Camera-type eye (tissue), 1 donor: ENCODE data around the gene CDKN2C. TPM values are rescaled to one million over a fixed set of nuclear protein-coding genes. Genes with fewer than 3 reads are reported as not detected.

Experiments
- total RNA-seq: library from RNA; depleted of rRNA; stranded (reverse); fragments of >200 nt; gene quantifications from one replicate; pipeline ENCODE4 v1.2.3, GENCODE V29; 2014

CDKN2C gene
- total RNA-seq, result 19.9 TPM

DNA sequence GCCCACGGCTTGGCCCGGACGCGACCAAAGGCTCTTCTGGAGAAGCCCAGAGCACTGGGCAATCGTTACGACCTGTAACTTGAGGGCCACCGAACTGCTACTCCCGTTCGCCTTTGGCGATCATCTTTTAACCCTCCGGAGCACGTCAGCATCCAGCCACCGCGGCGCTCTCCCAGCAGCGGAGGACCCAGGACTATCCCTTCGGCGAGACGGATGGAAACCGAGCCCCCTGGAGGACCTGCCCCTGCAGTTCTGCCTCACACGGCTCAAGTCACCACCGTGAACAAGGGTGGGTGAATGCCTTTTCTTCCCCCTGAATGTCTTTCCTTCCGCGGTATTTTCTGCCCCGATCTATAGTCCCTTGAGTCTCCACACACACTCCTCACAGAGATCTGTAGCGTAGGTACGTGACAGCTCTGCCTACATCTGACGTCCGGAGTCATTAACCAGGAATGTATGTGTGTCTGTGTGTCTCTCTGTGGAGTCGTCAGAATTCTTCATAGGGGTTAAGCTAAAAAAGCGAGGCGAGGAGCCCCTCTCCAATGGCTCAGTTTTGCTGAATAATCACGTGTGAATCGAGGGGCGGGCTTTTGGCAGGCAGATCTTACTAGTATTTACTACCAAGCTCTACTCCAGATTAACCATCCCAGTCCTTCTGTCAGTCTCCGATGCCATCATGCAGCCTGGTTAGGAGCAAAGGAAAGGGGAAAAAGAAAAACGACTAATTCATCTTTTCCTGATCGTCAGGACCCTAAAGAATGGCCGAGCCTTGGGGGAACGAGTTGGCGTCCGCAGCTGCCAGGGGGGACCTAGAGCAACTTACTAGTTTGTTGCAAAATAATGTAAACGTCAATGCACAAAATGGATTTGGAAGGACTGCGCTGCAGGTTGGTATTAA is at the start of gene CDKN2C:
TSS of gene CDKN2C (plus strand) at position 635 of the 898 bp plus-strand sequence. CDS start at position 759, 124 bp downstream.

DNA sequence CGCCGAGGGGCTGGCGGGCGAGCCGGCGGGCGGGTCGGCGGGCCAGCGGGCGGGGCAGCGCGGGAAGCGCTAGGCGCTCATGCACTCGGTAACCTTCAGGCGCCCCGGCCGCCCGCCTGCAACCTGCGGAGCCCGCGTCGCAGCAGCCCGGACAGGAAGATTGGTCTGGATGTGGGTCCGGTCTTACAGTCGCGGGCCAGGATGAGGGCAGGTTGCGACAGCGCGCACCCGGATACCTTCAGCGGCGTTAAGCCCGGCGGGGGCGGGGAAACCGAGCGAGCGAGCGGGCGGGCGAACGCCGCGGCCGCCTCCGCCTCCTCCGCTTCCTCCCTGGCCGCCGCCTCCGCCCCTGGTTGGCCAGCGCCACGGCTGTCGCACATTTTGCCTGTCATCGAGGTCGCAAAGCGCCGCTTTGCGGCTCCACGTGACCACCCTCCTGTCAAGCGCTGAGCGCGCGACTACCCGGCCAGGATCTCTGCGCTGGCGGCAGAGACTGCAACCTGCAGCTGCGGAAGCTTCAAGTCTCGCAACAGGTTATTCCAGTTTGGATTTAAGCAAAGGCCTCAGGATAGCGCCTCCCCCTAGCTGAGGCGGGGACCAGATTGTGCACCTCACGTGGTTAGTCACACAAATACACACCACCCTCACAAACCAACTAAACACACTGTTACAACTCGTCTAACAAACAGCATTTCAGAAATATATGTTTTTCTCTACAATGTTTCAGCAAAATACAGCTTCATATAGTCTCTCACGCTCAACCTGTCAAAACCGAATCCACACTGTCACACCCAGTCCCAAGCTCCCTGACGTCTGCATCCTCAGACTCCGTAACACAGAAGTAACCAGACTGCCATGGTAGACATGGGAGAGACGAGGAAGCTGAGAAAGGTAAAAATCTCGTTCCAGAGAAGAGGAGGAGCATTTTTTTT is 9.9 kb upstream of the CDKN2C start, which contains the start of gene FAF1:
TSS of gene FAF1 (minus strand) at position 355 of the 932 bp plus-strand sequence. CDS start 456 bp downstream, outside the sequence.

Other genes starting within 250 kb of the CDKN2C start
- 99.2 TPM for gene FAF1, start 10.0 kb upstream of the CDKN2C start, total RNA-seq
- not detected for gene C1orf185, start 132.0 kb downstream of the CDKN2C start, total RNA-seq